ENCODE measurements around the gene DENND1A.

The DENND1A gene

DNA sequence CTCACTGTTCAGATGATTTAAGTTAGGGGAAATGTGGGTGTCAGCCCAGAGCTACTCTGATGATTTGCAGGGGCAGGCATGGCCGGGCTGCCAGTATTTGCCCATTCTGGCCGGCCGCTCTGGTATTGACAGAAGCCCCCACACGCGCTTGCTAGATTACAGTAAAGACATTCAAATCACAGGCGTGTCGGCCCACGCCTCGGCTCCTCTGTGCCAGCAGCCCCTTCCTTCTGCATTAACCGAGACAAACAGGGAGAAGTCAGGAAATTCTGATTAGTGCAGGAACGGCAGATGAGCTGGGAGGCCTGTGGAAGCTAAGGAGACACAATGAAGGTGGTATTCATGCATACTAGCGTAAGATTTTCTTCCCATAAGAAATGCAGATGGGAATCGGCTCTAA lies 460.6 kb downstream of the DENND1A start:
- no peak for TF ChIP-seq GATA3 (IDR thresholded peaks at IDR 0.05; ENCODE audit: low read depth, low read length)
- TF ChIP-seq GATA2 (IDR thresholded peaks at IDR 0.05; ENCODE audit: low read depth, low read length): no peak

DNA sequence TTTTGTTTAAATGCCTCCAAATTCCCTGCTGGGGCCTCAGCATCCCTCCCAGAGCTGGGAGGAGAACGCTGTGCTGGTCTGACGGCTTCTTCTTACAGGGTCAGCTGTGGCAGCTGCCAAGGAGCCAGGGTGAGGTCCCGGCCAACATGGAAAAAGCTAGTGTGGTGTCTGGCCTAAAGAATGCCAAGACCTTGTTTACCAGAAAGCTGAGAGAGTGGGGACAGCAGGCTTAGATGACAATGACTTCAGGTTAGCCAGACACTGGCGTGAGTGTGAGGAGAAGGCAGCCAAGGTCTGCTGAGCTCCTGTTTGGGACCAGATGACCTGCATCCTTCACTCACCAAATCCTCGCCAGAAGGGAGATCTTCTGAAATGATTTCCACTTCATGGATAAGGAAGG lies 461.4 kb downstream of the DENND1A start:
- no peak for TF ChIP-seq GATA2 (IDR thresholded peaks at IDR 0.05; ENCODE audit: low read depth, low read length)
- TF ChIP-seq GATA3 (IDR thresholded peaks at IDR 0.05; ENCODE audit: low read depth, low read length): no peak

DNA sequence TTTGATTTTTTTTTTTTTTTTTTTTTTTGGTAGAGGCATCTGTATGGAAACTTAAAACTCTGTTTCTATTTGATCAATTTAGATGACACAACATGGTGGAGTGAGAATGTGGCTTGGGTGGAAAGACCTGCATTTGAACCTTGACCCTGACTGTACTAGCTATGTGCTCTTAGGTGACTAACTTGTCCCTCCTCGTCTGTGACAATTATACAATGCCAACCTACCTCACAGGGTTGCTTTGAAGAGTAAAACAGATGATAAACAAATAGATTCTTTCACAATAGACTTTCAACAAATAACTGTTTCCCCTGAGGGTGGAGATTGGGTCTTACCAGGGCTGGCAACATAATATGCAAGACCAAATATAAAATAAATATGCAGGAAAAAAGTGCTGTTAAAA lies 464.6 kb downstream of the DENND1A start:
- TF ChIP-seq GATA3 (IDR thresholded peaks at IDR 0.05; ENCODE audit: low read depth, low read length): no peak
- no peak for TF ChIP-seq GATA2 (IDR thresholded peaks at IDR 0.05; ENCODE audit: low read depth, low read length)

DNA sequence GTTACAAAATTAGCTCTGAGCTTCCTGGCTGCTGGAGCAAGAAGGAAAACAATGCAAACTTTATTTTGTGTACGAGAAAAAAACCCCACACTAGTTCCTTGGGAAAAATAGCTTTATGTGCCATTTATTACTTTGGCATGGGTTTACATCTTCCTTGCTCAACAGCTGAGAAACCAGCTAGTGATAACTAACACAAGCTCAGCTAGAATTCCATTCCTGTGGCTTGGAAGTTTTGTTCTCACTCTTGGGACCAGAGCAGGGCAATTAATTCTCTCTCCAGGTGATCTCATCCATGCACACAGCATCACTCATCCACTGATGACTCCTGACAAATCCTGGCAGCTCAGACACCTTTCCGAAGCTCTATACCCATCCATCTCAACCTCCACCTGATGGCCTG lies 469.8 kb downstream of the DENND1A start:
- TF ChIP-seq GATA3 (IDR thresholded peaks at IDR 0.05; ENCODE audit: low read depth, low read length): no peak
- TF ChIP-seq GATA2 (IDR thresholded peaks at IDR 0.05; ENCODE audit: low read depth, low read length): no peak

GRCh38 chr9:123457583-123457982 lies 472.3 kb downstream of the DENND1A start:
- TF ChIP-seq GATA2 (IDR thresholded peaks at IDR 0.05; ENCODE audit: low read depth, low read length): no peak
- no peak for TF ChIP-seq GATA3 (IDR thresholded peaks at IDR 0.05; ENCODE audit: low read depth, low read length)

- no peak for TF ChIP-seq GATA2 (IDR thresholded peaks at IDR 0.05; ENCODE audit: low read depth, low read length)
- TF ChIP-seq GATA3 (IDR thresholded peaks at IDR 0.05; ENCODE audit: low read depth, low read length): no peak
These were observed 473.9 kb downstream of the DENND1A start for GRCh38 chr9:123456011-123456410.

GRCh38 chr9:123455187-123455586 lies 474.7 kb downstream of the DENND1A start:
- TF ChIP-seq GATA2 (IDR thresholded peaks at IDR 0.05; ENCODE audit: low read depth, low read length) (no peak), GATA3 (IDR thresholded peaks at IDR 0.05; ENCODE audit: low read depth, low read length) (no peak)

- TF ChIP-seq GATA3 (IDR thresholded peaks at IDR 0.05; ENCODE audit: low read depth, low read length) (no peak), GATA2 (IDR thresholded peaks at IDR 0.05; ENCODE audit: low read depth, low read length) (no peak)
These were observed 475.6 kb downstream of the DENND1A start for GRCh38 chr9:123454361-123454760.

GRCh38 chr9:123453831-123454321 lies 476.1 kb downstream of the DENND1A start:
- TF ChIP-seq GATA3 (IDR thresholded peaks at IDR 0.05; ENCODE audit: low read depth, low read length) (no peak), GATA2 (IDR thresholded peaks at IDR 0.05; ENCODE audit: low read depth, low read length) (no peak)

- TF ChIP-seq GATA2 (IDR thresholded peaks at IDR 0.05; ENCODE audit: low read depth, low read length) (no peak), GATA3 (IDR thresholded peaks at IDR 0.05; ENCODE audit: low read depth, low read length) (no peak)
These were observed 476.8 kb downstream of the DENND1A start for GRCh38 chr9:123453076-123453667.

DNA sequence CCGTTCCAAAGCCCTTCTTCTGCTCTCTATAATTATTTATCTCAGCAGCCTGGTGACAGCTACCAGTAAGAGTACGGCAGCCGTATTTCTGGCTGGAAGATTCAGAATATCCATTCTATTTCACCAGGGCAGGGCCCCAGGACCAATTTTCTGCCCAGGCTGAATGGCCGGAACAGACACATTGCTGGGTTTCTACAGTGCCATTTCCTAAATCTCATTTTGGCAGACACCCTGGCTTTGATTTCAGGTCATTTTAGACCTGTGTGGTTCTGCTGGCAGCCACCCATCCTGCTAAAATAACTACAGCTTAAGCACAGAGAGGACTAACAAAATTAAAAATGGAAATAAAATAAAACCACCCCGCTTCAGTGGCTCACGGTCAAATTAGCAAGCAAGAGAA lies 478.9 kb downstream of the DENND1A start:
- TF ChIP-seq GATA2 (IDR thresholded peaks at IDR 0.05; ENCODE audit: low read depth, low read length) (no peak), GATA3 (IDR thresholded peaks at IDR 0.05; ENCODE audit: low read depth, low read length) (no peak)

DNA sequence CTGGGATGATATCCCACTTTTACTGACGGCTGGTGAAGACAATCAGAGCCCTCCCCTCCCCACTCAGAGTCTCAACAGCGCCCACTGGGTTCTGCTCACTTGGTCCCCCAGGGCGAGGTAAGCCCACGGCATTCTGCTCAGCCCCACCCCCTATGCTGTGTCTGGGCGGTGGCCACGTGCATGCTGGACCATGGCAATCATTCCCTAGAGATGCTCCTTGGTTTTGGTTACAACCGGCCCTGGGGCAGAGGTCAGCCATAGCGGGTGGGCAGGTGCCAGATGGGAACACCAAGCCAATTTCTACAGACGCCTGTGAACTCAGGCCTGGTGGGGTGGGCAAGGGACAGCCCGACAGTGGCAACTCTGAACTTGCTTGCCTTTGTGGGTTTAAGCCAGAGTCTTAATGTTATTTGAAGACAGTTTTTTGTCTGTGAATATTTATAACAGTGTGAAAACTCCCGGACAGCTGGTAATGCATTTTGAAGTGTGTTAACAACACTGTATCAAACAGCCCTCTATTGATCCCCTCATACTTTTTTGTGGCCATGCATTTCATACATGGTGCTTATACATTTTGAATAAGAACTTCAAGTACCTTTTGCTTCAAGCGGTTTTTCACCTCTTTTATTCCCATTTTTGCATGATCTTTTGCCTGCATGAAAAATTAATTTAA lies 479.7 kb downstream of the DENND1A start:
- TF ChIP-seq GATA3 (IDR thresholded peaks at IDR 0.05; ENCODE audit: low read depth, low read length) (no peak), GATA2 (IDR thresholded peaks at IDR 0.05; ENCODE audit: low read depth, low read length) (no peak)

DNA sequence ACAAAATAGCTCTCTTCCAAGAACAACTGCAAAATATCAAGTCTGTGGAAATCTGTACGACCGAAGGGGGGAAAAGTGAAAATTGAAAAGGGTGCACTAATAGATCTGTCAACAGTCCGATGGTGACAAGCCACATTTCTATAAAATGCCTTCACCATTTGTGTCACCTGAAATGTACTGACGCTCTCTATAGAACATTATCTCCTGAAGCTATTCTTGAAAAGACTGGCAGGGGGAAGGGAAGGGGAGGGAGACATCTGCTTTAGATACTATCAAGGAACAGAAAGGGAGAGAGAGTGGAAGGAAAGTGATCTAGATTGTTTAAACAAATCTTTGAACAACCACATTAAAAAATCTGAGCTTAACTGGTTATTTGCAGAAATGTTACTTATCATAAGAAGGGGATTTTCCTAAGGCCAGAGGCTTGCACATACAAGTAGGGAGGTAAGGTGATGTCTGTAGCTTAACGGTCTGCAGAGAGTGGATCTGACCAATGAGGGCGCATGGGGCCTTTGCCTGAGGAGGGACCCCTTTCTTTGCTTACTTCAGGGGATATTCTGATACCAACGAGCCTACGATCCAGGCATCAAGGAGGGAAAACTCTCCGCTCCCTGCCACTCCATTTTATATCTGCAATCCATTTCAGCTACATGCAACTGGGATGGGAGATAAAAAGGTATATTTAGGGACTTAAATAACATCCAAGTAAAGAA lies 481.8 kb downstream of the DENND1A start:
- no peak for TF ChIP-seq GATA2 (IDR thresholded peaks at IDR 0.05; ENCODE audit: low read depth, low read length)
- TF ChIP-seq GATA3 (IDR thresholded peaks at IDR 0.05; ENCODE audit: low read depth, low read length): no peak

- no peak for TF ChIP-seq GATA2 (IDR thresholded peaks at IDR 0.05; ENCODE audit: low read depth, low read length)
- TF ChIP-seq GATA3 (IDR thresholded peaks at IDR 0.05; ENCODE audit: low read depth, low read length): no peak
These were observed 483.8 kb downstream of the DENND1A start for GRCh38 chr9:123445981-123446610.

Measured in SH-SY5Y (cell line).